Endometrial microvascular endothelial cells (primary cell): Measurements from ENCODE around the gene TACC2. TPM values are rescaled to one million over a fixed set of nuclear protein-coding genes. Genes with fewer than 3 reads are reported as not detected.

Experiments
- in situ Hi-C: cut with HindIII; loops from 2 replicates; pipeline ENCODE4 v1.10.0; 2017; ENCODE audit warnings: low sequenced_read_pairs, low pct_unique_long_range_greater_than_20kb; ENCODE audit errors: inconsistent ontology term
- total RNA-seq: library from RNA; depleted of rRNA; stranded (reverse); fragments of >200 nt; gene quantifications from one replicate; pipeline ENCODE4 v1.2.3, GENCODE V29; 2015; ENCODE audit errors: inconsistent ontology term

The TACC2 gene
- total RNA-seq, 1 donor from 2014 or later = 21.9 TPM

DNA sequence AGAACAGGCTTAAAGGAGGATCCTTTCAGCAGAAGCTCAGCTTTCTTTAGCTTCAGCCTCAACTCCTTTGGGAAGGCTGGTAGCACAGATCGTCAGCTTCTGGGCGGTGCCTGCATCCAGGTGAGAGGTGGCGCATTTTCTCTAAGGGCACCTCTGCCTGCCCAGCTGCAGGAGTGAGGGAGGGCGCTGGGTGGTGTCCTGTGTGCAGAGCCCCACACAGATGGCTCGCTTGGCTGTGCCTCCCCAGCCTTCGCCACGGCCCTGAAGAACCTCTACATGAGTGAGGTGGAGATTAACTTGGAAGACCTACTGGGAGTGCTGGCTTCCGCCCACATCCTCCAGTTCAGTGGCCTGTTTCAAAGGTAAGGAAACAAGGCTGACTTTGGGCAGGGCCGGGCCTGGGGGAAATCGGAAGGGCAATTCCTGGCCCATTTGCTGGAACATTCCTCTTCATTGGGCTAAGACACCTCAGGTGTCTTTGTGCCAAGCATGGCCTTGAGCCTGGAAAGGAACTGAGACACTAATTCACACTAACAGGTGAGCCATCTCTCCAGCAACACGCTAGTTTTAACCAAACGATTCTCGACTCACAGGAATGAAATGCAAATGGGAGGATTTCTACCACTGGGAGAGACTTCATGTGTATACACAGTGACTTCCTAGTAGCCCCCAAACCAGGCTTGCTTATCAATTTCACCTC, 302.0 kb downstream of the TACC2 start:
- in situ Hi-C loops = no loop called here

DNA sequence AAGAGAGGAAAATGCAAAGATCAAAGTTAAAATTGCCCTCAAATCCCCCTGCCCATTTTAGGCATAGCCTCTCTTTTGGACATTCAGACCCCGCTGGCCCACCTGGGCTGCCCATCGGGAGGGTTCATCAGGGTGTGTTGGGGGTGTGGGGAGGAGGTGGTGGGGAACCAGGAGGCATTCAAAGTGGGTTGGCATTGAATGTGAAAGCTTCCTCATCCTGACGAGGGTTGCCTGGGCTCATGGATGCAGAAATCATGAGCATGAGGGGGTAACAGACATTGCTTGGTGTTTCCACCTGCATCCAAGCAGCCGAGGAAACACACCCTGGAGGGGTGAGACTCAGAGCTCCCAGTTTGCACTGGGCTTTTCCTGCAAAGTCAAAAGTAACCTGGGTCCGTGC, 302.8 kb downstream of the TACC2 start:
- in situ Hi-C loops = no loop called here

DNA sequence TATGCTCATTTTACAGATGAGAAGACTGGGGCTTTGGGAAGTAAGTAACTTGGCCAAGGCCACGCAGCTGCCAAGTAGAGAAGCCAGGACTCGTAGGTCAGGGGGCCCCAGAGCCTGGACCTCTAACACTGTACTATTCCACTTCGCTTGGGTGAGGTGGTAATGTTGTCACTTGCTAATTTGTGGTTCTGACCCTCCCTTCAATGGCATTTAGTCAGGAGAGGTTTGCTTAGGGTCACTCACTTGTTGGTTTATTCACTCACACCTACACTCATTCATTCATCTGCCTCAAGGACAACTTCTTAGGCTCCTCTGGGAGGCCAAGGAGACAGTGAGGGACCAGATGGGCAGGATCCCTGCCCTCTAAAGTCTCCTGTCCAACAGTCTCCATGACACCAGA, 303.4 kb downstream of the TACC2 start:
- in situ Hi-C loops = no loop called here

DNA sequence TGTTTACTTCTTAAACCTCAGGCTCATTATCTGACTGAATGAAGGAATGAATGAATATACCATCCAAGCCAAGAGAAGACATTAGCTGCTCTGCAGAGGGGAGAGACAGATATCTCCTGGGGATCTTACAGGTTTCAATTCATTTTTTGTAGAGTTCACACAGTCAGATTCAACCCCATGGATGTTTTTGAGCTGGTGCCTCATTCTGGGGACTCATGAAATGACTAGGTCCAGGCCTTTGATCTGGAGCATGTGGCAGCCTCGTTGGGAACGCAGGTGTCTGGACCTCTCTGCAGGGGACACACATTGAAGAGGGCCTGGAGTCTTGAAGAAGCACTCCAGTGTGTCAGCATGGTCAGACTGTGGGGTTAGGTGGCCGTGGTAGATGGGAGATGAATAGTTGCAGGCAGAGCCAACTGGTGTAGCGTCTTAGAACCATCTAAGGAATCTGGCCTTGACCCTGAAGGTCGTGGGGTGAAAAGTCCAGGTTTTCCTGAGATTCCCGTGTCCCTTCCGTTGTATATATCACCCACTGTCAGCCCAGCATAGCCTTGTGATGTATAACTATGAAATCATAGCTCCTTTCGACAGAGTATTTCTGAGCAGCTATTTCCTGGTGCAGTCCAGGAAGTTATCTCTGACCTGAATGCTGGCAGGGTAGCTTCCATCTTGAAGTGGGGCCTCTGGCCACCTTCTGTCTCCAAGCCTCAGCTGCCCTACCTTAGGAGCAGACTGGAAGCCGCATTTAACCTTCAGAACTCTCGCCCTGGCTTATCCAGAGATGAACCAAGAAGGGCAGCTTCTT, 304.4 kb downstream of the TACC2 start:
- in situ Hi-C loops = no loop called here

DNA sequence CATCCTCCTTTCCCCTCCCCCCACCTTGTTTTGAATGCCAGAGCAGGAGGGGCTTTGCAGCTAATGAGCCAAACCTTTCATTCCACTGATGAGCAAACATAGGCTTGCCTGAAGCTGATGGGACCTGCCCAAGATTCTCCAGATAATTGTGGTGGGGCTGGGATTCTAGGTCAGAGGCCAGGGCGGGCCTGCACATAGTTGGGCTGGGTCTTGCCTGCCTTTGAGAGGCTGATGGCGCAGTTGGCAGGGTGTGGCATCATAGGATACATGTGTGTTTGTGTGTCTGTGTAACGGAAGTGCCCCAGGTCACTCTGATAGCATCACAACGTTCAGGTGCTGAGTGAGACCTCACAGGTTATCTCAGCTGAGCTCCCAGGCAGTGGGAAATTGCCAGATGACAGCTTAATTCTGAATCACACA, 305.0 kb downstream of the TACC2 start:
- in situ Hi-C loops = no loop called here

DNA sequence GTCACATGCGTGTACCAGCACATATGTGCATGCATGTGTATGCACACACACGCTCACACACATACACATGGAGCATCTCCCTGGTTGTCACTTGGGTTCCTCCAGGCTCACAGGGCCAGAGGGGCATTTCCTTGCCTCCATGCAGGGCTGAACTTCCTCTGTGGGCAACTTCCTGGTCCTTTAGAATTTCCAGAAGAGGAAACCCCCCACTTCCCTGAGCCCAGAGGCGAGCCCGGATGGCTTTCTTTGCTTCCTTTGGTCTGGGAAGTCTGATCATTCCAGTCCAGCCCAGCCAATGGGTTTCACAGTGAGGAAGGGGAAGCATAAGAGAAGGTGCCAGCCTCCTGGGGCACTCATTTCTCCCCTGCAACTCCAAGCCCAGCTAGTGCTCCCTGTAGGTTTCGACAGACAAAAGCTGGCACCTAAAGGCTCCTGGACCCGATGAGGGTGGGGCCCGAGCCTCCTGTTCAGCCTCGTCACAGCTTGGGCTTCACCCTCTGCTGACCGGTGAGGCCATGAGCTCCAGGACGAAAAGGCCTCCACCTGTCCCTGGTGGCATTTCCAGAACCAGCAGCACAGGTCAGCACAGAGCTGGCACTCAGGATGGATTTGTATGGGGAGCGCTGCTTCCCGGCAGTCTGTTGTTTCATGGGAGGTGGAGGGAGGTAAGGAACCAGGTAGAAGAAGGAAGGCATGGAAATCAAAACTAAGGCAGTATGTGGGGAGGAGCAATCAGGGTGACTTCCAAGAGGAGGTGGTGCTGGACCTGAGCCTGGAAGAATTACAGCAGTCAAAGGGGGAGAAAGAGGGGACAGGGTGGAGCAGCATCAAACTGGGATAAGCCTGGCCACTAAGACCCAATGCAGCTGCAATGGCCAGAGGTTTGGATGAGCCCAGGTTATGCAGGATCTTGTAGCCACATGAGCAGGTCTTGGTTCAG, 305.8 kb downstream of the TACC2 start:
- in situ Hi-C loops = no loop called here

DNA sequence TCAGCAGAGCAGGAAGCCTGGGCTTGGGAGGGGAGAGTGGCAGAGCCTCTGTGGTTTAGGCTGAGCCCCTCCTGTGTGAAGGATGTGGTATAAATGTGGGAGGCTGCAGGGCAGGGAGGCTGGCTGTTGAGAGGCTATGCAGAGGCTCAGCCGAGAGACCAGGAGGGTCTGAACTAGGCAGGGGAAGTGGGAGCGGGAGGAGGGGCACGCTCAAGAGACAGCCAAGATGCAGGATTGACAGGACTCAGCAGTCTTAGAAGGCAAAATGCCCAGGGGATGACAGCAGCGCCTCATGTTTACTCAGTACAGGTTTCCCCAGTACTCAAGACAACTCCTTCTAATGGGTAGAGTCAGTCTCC, 306.5 kb downstream of the TACC2 start:
- in situ Hi-C loops = no loop called here

DNA sequence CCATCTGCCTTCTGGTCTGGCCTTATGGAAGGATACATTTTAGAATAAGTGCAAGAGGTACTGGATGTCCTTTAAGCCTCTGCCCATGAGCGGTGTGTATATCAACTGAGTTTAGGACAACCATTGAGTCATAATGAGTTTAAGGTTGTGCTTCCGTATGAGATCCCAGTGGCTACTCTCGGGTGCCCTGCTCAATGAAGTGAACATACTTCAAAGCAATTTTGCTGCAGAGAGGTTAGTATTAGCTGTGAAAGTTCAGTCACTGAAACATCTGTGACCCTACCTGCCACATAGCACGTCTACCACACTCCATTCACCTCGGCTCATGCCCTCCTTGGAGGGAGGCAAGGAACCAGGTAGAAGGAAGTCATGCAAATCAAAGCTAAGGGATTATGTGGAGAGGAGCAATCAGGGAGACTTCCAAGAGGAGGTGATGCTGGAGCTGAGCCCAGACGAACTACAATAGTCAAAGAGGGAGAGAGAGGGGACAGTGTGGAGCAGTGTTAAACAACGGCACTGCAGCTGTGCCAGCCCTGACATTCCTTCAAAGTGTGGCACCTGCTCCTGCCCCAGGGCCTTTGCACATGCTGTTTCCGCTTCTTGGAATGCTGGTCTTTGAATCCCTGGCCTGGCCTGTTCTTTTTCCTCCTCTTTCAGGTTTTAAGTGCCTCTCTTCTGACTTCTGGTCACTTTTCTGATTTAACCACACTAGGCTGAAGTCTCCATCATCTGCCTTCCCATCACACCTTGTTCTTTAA, 307.6 kb downstream of the TACC2 start:
- in situ Hi-C loops = no loop called here

DNA sequence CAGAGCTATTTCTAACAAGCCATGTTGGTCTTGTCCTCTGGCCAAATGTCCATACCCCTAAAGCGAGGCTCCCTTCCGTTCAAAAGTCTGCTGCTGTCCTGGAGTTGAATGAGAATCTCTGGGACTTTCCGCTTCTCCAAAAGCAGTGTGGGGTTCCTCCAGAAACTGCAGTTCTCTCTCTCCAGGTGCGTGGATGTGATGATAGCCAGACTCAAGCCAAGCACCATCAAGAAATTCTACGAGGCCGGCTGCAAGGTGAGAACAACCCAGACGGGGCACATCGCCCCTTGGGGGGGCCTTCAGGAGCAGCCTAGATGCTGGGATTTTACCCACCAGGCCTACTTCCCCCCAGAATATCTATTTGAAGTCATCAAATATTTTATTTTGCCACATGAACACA, 308.6 kb downstream of the TACC2 start:
- in situ Hi-C loops = no loop called here

DNA sequence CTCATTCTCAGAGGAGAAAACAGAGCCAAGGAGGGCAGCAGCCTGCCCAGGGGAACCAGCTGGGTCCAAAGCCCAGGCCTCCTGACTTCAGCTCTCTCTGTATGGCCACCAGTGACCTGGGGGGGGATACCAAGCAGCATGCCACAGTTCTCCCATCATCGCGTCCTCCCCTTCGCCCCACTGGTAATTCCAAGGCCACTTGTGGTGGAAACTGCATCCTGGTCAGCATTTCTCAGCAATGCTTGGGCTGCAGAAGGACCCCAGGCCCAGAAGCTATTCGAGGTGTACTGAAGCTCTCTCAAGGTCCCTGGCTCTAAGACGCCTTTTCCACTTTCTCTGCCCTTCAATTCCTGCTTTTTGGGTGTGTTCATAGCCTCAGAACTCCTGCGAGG, 309.2 kb downstream of the TACC2 start:
- in situ Hi-C loops = no loop called here

DNA sequence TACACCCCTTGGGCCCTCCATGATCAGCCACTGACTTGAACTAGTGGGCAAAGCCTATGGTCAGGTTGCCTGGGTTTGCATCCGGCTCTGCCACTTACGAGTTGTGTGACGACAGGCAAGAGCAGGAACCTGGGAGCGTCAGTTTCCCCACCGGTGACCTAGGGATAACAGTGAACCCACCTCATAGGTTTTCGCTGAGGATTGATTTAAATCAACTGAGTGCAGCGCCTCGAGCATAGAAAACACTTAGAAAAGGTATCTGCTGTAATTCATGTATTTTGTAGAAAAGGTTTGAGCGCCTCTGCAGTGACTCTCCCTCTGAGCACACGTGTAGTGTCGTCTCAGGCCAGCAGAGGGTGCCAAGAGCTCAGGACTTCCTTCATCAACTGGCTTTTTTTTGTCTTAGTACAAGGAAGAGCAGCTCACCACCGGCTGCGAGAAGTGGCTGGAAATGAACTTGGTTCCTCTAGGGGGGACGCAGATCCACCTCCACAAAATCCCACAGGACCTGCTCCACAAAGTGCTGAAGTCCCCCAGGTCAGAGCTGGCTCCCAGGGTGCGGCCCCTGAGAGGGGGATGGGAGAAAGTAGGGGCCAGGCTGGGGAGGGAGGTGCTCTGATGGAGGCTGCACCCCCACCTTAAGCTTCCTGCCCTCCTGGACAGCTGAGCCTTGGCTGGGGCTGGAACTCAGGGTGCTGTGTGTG, 309.8 kb downstream of the TACC2 start:
- in situ Hi-C loops = no loop called here

DNA sequence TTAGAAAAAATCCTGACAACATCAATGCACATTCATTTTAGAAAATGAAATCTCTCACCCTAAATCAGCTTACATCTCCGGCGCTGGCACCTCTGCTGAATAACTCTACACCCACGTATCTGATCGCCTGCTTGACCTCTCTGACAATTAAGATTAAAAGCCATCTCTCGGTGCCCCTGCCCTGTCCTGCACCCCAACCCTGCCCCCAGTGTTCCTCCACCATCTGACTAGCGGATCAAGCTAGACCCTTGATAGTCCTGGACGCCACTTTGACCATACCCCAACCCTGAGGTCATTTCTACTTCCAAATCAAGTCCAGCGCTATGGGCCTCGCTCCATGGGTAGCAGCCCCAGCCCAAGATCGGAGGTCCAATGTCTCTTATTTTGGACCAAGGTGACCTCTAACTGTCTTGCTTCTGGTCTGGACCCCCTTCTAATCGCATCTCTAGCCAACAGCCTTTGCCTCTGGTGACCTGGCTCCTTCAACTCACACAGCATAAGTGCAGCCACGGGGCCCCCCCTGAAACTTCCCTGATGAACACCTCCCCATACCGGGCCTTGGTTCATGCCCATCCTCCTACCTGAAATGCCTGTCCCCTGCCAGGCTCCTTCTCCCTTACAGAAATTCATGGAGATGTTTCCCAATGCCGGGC, 310.6 kb downstream of the TACC2 start:
- in situ Hi-C loops = no loop called here

DNA sequence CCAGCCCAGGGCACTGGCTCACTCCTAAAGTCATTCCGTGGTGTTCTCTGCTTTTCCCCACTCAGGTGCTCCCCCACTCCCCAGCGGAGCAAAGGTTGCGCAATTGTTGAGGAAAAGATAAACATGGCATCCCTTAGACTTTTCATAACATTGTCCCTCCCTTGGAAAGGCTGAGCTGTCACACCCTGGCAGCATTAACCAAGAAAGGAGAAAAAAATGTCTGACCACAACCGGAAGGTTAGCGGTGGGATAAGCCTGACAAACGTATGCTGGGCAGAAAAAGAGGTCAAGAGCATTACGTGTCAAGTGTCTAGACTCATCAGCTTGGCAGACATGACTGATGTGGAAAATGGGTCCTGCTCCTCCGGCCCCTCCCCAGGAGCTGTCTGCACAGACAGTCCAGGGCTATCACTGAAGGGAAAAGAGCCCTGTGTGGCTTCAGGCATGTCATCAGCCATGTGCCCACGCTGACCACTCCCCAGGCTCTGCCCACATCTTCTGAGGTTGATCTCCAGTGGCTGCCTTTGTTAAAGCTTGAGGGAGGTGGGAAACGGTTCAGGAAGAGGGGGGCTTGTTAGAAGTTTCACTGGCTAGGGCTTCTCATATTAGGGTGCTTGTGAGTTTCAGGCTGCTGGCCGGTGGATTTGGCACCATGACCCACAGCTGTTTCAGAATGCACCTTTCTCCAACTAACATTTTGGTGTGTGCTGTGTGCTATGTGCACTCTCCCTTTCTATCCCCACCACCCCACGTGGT, 312.3 kb downstream of the TACC2 start:
- in situ Hi-C loops = no loop called here

DNA sequence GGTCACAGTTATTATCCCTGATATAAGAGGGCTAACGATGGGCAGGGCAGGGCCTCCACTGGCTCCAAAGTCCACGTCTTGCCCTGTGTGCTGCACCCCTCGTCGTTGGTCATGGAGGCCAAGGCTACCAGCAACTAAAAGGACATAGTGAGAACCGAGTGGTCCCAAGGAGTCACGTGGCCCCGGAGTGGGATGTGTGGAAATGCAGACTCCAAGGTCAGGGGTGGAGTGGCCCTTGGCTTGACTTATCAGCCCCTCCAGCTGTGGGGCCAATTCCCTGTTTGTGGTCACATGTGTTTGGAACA, 312.8 kb downstream of the TACC2 start:
- in situ Hi-C loops = no loop called here

DNA sequence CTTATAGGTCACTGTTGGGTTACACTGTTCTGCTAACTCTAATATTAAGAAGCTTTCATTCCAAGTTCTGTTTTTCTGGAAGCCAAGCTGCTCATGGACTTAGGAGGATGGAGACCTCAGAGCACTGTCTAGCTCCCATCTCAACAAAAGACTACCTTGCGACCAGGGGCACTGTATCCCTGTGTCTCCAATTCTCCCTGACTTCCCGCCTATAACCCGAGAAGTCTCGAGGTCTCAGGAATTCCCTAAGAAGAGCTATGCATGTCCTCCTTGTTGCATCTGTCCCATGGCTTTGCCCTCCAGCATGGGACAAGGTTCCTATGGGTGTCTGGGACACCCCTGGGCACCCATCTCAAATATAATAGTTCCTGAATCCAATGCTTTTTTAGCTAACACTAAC, 313.4 kb downstream of the TACC2 start:
- in situ Hi-C loops = no loop called here

DNA sequence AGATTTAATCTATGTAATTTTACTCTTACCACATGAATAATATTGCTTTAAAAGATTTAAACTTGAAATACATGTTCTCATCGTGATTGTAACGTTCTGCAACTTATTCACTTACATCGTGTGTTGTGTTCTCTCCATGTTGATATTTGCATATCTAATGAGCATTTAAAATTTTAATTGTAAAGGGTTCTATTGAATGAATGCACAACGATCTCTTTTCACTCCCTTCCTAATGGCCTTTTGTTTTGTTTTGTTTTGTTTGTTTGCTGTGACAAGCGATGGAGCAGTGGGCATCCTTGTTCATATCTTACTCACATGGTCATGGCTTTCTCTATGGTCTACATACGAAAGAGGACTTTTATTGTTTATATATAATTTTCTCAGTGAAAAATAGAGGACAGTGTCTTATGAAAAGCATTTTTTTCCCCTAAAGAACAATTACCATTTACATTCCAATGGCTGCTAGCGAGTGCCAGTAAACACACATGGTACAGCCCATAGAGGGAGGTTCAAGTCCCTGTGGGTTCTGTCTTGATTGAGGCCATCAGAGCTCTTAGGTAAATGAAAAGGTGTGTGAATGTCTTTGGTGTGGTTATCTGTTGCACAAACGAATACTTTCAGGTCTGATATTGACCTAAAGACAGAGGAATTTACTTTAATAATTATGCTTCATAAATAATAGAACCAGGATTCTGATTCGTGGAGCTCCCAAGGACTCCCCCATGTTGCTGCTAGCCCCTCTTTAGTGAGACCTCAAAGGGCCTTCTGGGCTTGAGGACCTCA, 314.5 kb downstream of the TACC2 start:
- in situ Hi-C loops = no loop called here
